Measurements from ENCODE around the gene TPI1.

GRCh38 chr12:6818645-6819044 lies 48.7 kb upstream of the TPI1 start:
- TF ChIP-seq CTCF (IDR thresholded peaks at IDR 0.05 in 4 of 5, conservative IDR thresholded peaks at IDR 0.05 in 1 of 5): no peak
- TF ChIP-seq POLR2A (IDR thresholded peaks at IDR 0.05): no peak
